NCI-H345 treated with DMSO at 0.1 percent for 48 hours (cell line): ENCODE results near the gene LAGE3.
"Not testable (repeated sequence)": the region's sequence is repeated elsewhere in the genome, so short reads cannot be mapped to it uniquely, and the experiment has no call there.

Source experiments
- DNase-seq: peaks from one replicate; lab custom pipeline; 2025; ENCODE audit not compliant: unreplicated experiment; lab: John Stamatoyannopoulos, UW

Gene LAGE3

GRCh38 chrX:154502098-154502497 lies 23.0 kb upstream of the LAGE3 start:
- no peak for DNase-seq

GRCh38 chrX:154501423-154501822 lies 22.3 kb upstream of the LAGE3 start:
- not testable (repeated sequence) for DNase-seq

GRCh38 chrX:154496591-154497137 lies 17.6 kb upstream of the LAGE3 start:
- not testable (repeated sequence) for DNase-seq

DNA sequence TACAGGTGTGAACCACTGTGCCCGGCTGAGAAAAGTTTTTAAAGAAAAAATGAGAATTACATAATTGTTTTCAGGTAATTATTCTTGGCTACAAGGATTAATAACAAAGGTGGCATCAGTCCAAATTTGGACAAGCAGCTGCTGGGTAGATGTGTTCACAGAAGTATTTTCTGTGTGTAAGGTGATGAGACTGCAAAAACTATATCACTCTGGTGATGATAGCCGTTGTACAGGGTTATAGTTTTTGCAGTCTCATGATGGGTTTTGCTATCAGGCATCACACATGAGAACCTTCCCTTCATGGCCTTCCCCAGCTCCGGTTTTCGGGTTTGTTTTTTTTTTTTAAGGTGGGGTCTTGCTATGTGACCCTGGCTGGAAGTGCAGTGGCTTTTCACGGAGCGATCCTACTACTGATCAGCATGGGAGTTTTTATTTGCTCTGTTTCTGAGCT lies 16.4 kb upstream of the LAGE3 start:
- DNase-seq, result no peak

DNA sequence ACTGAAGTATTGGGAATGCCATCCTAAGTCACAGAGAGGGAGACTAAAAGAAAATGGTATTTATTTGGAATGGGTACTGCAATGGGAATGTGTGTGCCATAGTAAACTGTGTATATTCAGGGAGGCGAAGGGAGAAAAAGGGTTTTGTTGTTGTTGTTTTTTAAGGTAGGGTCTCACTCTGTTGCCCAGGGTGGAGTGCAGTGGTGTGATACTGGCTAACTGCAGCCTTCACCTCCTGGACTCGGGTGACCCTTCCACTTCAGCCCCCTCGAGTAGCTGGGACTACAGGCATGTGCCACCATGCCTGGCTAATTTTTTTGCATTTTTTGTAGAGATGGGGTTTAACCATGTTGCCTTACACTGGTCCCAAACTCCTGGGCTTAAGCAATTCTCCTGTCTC lies 15.6 kb upstream of the LAGE3 start:
- DNase-seq, result no peak

DNA sequence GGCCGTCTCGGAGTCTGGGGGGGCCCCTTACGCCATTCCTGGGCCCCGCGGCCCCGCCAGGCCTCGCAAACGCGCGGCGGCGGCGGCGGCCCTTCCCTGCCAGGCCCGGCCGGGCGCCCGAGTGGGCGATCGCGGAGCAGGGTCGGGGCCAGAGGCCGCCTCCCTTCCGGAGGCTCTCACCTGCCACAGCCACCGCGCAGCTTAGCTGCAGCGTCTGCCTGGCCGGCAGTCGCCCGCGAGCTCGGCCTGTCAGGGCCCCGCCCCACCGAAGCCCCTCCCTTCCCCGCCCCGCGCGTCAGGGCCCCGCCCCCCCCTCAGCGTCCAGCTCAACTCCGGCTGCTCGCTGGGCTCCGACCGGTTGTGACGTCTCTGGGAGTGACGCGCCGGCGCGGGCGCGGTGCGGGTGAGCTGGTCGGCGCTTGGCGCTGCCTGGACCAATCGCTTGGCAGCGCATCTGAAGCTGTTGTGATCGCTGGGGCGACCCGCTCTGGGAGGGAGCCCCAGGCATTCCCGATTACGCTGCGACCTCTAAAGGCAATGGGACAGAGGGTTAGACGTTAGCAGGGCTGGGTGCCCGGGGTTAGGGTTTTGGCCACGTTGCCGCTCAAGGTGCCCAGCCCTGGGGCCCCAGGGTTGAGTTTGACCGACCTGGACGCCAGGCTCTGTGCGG lies 11.5 kb upstream of the LAGE3 start, which contains the start of gene SLC10A3:
Gene SLC10A3 (minus strand): TSS at position 216 of the 670 bp plus-strand sequence. CDS start 1,689 bp downstream, outside the sequence.
- DNase-seq, result peak; percentile 65

DNA sequence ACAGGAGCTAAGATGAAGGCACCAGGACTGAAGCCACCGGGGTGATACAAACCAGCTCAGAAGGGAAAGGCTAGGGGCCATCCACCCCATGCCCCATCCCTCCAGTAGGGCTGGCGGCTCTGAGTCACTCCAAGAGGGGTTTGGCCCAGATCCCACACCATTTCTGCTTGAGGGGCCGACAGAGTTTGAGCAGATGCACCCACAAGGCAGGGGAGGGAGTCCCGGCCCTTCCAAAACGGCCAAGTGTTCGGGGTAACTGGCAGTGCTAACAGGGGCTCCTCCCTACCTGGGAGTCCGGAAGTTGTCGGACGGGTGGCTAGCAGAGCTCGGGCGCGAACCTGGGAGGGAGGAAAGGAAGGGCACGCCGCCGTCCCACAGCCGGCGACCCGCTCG lies 10.9 kb upstream of the LAGE3 start:
- DNase-seq, result no peak

GRCh38 chrX:154489182-154489581 lies 10.1 kb upstream of the LAGE3 start:
- DNase-seq, result no peak

DNA sequence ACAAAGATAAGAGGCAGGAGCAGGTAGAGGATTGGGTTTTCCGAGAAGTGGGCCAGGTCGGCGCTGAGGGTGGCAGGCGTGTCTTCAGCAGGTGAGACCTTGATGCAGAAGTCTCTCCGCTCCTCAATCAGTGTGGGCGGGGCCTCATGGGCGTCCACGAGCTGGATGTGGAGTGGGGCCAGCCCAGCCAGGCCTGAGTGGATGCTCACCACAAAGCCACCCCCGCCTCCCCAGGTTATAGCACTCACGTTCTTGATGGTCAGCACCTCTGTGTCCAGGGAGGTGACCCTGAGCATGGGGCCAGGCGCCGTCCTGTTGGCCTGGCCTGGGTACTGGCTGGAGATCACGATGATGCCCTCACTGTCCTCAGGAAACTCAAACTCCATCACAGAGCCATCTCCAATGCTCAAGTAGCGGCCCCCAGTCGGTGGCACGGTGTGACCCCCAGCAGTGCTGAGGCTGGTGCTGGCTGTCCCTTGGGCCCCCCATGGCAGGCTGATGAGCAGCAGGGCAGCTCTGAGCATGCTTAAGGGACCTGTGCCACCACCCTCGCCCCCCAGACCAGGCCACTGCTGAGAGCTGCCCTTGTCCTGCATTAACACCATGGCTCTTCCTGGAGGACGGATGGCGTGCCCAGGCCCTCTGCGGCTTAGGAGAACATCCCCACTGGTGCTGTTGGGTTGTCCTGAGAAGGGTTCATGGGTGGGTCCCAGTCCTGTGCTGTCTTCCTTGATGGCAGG lies 9.4 kb upstream of the LAGE3 start:
- no peak for DNase-seq

DNA sequence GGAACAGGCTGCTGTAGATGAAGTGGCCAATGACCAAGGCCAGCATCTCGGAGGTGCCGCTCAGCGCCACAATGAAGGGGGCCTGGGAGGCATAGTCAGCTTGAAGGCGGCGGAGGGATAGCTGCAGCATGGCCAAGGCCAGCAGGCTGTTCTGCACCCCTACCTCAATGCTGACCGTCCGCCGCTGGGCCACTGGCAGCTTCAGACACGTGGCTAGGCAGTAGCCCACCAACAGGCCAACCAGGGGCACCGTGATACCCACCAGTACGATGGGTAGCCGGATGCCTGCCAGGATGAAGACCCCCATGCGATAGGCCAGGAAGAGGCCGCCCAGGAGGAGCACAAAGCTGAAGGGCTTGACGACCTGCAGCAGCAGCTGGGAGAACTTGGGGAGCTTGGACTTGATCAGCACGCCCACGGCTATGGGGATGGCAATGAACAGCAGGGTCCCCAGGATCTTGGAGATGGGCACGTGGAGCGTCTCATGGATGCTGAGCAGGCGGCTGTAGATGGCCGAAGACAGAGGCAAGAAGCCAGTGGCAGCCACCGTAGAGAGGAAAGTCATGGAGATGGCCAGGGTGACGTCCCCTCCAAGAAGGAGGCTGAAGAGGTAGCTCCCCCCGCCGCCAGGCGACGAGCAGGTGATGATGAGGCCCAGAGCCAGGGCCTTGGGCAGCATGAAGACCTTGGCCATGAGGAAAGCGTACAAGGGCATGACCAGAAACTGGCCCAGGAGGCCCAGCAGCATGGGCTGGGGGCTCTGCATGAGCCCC lies 8.6 kb upstream of the LAGE3 start:
- DNase-seq, result no peak

- DNase-seq, result no peak
Measured at GRCh38 chrX:154486396-154487207, 7.5 kb upstream of the LAGE3 start, which contains the start of gene UBL4A. Gene UBL4A, minus strand, starts transcription at chrX:154486615. Its CDS starts 31 bp downstream, at chrX:154486584.

GRCh38 chrX:154486052-154486395 lies 6.9 kb upstream of the LAGE3 start:
- no peak for DNase-seq

GRCh38 chrX:154485150-154486051 lies 6.3 kb upstream of the LAGE3 start:
- DNase-seq, result no peak

GRCh38 chrX:154484255-154485149 lies 5.4 kb upstream of the LAGE3 start:
- no peak for DNase-seq

DNA sequence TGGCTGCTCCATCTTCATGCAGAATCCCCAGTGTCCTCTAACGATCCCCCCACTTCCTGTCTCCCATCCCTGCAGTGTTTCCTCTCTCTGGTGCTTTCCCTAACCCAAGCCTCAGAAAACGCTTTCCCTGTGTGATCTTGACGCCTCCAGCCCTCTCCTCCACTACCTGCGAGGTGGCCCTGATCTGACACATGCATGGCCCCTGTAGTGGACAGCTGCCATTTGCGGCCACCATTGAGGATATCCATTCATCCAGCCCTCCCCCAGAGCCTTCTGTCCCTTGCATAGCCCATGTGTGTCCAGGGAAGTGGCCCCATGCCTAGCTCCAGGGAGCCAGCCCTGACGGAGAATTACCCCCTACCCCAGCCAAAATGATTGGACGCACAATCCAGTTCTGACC lies 4.2 kb upstream of the LAGE3 start:
- no peak for DNase-seq

DNA sequence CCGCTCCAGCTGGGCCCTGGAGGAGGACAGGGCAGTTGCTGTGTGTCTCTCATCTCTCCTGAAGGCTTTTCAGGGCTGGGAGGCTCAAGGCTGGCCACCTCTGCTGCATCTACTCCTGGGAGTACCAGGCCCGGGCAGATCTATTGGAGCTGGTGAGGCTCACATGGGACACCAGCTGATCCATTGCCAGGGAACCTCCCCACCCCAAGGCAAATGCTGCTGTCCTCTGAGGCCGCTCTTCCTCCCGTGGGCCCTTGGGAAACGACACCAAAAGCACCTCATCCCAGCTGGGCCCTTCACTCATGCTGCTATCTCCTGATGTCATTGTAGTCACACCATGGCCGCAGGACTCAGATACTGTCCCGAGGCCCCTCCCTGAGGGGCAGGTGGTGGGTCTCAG lies 3.7 kb upstream of the LAGE3 start:
- DNase-seq, result no peak

GRCh38 chrX:154481911-154482601 lies 3.0 kb upstream of the LAGE3 start:
- no peak for DNase-seq

GRCh38 chrX:154481195-154481594 lies 2.1 kb upstream of the LAGE3 start:
- no peak for DNase-seq
